Left cardiac atrium (tissue), 4 donors: Measurements from ENCODE around the gene TANK. TPM values are rescaled to one million over a fixed set of nuclear protein-coding genes. Genes with fewer than 3 reads are reported as not detected.
"Not testable (repeated sequence)": the region's sequence is repeated elsewhere in the genome, so short reads cannot be mapped to it uniquely, and the experiment has no call there.

Experiments used
- ATAC-seq, 2 donors: fragments of 200-7000 bp; cut with Tn5 transposase; one replicate each; pipeline ENCODE4 v1.9.1; 2020; ENCODE audit warnings: mild to moderate bottlenecking in 2 of 2, moderate library complexity in 2 of 2
- DNase-seq: peaks from one replicate; pipeline ENCODE4 v3.0.0-alpha.2; 2020
- intact Hi-C, 2 donors: fragments of 100-400 bp; cut with DNase I; formaldehyde crosslinking; loops; one replicate each; pipeline versions ENCODE4 v1.14.1 to v1.15.1; 2022 to 2023
- total RNA-seq, 2 donors: library from RNA; stranded (reverse); fragmentation: NEBNext Ultra II Directional; extraction: Animal tissue kit (Norgen Biotek cat#: 25700); gene quantifications; one replicate each; pipeline ENCODE4 v1.2.1, GENCODE V29; 2021
- donor health status: DM: no; HTN: yes; CAD: no.
- donor health status: DM: no; HTN: yes; CAD: no; lungs with severe emphysema.
- donor health status: DM: yes; HTN: yes; CAD: no.
- donor health status: Dilated cardiomyopathy.

The TANK gene
- total RNA-seq, 2 donors from 2014 or later, result 33.6 to 33.7 TPM

GRCh38 chr2:161131074-161131680 is 29.1 kb upstream of the TANK start:
- ATAC-seq (no peak), DNase-seq (no peak)
- intact Hi-C loops, result no loop called here

DNA sequence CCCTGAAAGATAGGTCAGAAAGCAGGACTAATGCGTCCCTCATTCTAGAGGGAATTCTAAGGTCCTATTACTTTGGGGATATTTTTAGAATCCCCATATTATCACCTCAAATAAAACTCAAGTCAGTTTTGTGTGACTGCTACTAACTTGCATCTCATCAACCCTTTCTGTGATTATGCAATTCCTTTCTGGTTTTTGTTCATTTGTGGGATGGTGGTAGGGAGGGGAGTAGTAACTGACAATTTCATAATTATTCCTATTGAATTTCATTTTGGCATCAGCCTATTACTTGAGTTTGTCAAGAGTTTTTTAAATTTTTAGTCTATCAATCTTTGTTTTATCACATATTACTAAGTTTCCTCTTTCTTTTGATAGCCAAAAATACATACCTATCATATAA is 28.4 kb upstream of the TANK start:
- intact Hi-C loops, result no loop called here
- ATAC-seq, result no peak

DNA sequence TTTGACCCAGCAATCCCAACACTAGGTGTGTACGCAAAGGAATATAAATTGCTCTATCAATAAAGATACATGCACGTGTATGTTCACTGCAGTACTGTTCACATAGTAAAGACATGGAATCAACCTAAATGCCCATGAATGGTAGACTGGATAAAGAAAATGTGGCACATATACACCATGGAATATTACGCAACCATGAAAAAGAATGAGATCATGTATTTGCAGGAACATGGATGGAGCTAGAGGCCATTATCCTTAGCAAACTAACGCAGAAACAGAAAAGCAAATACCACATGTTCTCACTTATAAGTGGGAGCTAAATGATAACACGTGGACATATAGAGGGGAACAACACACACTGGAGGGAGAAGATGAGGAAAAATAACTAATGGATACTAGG is 27.8 kb upstream of the TANK start:
- DNase-seq, intact Hi-C loops, ATAC-seq: not testable (repeated sequence)

More for the DNA sequence above, 28.4 kb upstream of the TANK start:
- no peak for DNase-seq

- intact Hi-C loops, result no loop called here
- ATAC-seq, result no peak
- no peak for DNase-seq
These were observed 26.9 kb upstream of the TANK start for GRCh38 chr2:161133366-161133765.

DNA sequence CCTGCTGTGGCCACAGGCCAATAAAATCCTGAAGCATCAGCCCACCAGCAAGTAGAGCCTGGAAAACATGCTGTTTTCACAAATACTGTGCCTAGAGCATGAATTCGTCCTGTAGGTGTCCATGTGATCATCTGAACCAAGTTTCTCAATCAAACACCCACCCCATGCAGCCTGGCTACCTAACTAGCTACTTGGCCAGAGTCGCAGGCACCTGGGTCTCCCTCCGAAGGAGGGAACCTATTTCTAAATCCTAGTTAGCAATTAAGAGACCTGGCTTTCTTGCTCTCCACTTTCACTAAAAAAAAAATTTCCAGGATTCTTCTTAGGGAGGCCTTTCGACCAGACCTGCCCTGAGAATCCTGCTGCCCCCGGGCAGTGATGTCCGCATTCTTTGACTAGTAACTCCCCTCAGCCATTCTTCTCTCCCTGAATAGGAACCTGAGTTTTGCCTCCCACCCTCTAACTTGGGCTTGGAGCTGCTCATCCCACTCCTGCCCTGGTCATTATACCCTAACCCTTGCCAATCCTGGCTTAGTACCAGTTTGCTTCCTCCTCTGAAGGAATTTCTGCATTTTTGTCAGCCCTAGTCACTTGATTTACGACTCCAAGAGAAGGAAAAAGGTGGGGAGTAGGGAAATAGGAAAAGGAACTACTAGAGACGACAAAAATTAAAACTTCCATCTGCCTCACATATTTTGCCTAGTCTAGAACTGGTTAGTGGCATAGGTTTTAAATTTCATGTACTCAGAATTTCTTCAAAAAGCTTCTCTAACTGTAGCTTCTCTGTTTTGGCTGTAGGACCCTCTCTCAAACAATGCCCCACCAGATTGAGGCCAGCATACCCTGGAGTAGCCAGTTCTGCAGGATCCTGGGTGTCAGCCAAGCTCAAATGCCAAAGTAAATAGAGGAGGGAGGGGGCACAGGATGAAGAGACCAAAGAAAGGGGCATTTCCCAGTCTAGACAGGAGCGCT is 25.4 kb upstream of the TANK start:
- intact Hi-C loops, result no loop called here
- ATAC-seq (peak in 1 of 2 donors; percentile 52), DNase-seq (no peak)

DNA sequence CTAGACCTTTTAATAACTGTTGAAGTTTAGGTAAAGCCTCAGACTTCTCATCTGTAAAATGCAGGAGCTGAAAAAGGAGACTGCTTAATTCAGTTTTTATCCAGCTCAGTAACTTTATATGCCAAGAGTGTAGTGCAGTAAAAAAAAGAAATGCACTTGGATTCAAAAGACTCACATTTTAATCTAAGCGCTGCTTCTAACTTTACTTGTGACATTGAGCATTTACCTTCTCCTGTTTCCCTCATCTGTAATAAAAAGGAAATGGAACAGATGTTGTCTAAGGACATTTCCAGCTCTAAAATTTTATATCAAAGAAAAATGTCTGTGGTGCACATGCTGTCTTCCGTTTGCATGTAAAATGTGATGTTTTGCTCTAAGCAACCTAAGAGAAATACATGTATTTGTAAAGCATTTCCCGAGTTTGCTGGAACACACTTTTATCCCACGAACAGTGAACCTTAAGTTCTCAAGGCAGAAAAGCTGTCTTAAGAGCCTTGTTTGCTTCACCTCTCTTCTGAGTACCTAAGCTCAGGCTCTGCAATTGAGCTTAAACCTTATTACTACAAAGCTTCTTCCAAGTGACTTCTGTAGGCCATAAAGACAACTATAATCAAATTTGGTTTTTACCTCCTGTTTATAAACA is 24.2 kb upstream of the TANK start:
- ATAC-seq, result no peak
- intact Hi-C loops, result no loop called here
- DNase-seq, result no peak

DNA sequence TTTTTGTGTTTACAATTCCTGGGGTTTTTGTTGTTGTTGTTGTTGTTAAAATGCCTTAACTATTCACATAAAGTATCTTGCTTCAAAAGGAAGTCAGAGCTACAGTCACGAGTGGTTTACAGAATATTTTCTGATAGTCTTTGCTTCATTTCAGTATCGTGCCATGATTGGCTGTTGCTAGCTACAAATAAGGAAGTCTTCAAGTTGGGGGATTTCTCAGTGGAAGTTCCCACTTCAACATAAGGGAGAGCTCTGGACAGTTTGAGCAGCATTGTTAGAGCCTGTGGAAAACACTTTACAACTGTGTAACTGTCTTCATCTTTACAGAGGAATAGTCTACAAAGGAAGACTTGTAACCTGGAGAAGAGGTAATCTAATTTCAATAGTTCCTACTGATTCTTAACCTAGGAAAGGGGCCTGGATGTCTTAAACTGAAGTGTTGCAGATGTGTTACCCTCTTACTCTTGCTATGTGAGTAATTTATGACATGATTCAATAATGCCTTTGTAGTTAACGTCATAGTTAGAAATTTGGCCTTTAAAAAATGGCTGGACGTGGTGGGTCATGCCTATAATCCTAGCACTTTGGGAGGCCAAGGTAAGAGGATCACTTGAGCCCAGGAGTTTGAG is 23.4 kb upstream of the TANK start:
- ATAC-seq, result peak; percentile 84 to 89
- DNase-seq, result no peak
- intact Hi-C loops, result no loop called here

- no peak for ATAC-seq
- DNase-seq, result no peak
- intact Hi-C loops, result no loop called here
These were observed 21.8 kb upstream of the TANK start for GRCh38 chr2:161138429-161138828.

DNA sequence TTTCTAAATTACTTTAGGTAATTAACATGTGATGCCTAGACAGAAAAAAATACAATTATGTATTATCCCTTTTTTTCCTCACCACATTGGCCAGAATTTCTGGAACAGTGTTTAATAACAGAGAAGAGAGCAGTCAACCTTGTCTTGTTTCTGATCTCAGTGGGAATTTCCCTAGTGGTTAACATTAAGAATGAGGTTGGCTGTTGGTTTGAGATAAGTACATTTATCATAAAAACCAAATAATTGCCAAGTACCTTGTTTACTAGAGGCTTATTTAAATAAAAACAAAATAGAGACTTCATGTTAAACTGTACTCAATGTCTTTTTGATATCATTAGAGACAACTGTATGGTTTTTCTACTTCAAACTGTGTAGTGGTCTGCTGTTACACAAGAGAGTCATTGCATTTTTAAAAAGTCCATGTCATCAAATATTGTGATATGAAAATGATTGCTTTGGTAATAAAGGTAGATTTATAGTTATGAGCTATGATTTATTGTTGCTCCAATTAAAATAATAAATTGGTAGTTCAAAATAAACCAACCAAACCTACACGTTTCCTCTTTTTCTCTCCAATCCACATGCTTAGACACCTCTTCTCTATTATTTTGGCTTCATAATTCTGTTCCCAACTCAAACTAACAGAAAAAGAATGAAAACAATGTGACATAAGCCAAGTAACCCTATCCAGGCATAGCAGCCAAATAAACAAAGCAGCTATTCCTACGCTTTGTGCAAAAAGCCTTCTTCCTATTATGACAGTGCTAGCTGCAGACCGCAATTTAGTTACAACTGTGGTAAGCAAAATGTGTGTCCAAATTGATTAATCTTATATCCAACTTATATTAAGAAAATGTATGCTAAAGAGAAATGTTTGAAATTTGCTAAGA is 20.9 kb upstream of the TANK start:
- peak in 1 of 2 donors; percentile 50 for ATAC-seq

GRCh38 chr2:161141033-161141432 is 19.2 kb upstream of the TANK start:
- intact Hi-C loops, result no loop called here
- DNase-seq (no peak), ATAC-seq (no peak)

More for the DNA sequence above, 20.9 kb upstream of the TANK start:
- DNase-seq, result no peak
- intact Hi-C loops, result no loop called here

GRCh38 chr2:161146209-161146775 is 13.9 kb upstream of the TANK start:
- ATAC-seq (no peak), DNase-seq (no peak)
- intact Hi-C loops, result no loop called here

- peak in 1 of 2 donors; percentile 81 for ATAC-seq
- DNase-seq, result peak; percentile 22
- intact Hi-C loops, result no loop called here
These were observed 13.2 kb upstream of the TANK start for GRCh38 chr2:161146996-161147395.

DNA sequence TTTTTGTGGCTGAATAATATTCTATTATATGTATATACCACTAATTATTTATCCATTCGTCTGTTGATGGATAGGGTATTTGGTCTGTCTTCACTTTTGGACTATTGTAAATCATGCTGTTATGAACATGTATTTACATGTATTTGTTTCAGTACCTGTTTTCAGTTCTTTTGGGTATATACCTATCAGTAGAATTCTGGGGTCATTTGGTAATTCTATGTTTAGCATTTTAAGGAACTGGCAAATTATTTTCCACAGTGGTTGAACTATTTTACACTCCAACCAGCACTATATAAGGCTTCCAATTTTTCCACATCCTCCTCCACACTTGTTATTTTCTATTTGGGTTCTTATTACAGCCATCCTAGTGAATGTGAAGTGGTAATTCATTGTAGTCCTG is 12.4 kb upstream of the TANK start:
- intact Hi-C loops, result no loop called here
- DNase-seq (no peak), ATAC-seq (no peak)

DNA sequence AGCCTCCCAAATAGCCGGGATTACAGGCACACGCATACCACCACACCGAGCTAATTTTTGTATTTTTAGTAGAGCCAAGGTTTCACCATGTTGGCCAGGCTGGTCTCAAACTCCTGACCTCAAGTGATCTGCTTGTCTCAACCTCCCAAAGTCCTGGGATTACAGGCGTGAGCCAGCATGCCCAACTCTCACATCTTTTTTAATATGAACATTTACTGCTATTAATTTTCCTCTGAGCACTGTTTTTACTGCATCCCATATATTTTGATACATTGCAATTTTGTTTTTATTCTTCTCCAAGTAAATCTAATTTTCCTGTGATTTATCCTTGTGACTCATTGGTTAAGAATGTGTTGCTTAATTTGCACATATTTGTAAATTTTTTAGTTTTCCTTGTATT is 9.5 kb upstream of the TANK start:
- intact Hi-C loops, result no loop called here
- ATAC-seq (no peak), DNase-seq (no peak)

- DNase-seq (no peak), ATAC-seq (no peak)
- intact Hi-C loops, result no loop called here
These were observed 7.9 kb upstream of the TANK start for GRCh38 chr2:161152302-161152701.

DNA sequence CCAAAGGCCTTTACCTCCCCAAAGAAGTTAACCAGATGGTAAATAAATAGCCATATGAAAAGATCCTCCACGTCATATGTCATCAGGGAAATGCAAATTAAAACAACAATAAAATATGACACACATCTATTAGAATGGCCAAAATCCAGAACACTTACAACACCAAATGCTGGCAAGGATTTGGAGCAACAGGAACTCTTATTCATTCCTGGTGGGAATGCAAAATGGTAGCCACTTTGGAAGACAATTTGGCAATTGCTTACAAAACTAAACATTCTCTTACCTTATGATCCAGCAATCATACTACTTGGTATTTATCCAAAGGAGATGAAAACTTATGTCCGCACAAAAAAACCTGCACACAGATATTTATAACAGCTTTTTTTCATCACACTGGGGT is 1.3 kb upstream of the TANK start:
- DNase-seq (no peak), ATAC-seq (no peak)
- intact Hi-C loops, result no loop called here

DNA sequence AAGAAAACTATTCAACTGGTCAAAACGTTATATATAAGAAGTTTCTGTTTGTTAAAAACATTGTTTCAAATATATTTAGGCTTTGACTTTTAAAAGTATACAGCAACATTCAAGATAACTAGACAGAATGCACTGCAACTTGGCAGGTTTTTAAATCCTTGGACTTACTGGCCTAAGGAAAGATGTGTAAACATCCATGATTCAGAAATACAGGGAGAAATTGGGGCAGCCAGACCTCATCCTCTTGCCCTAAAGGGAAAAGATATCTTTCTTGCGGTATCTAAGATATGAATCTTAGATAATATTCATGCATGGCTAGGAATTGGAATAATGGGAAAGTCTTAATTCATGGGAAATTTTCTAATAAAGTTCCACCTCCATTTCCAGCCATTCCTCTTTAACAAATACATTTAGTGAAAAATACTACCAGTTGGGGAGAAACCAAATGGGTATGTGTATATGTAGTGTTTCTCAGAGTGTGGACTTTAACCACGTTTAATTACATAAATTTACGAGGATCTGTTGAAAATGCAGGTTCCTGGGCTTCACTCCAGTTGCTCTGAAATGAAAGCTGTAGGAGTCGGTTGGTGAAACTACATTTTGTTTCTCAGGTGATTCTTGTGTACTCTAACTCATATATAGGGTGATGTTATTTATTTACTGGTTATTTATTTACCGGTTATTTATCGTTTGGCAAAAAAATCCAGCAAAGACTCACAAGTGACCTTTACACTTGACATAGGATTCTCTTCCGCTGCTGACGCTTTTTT is 587 bp upstream of the TANK start:
- DNase-seq (no peak), ATAC-seq (no peak)
- intact Hi-C loops, result no loop called here
